NCI-H187 (cell line): Measurements from ENCODE around the gene MYRFL.
A peak's percentile ranks its signal among the peaks of the same experiment; 100 is the strongest.
"Not testable (repeated sequence)": the region's sequence is repeated elsewhere in the genome, so short reads cannot be mapped to it uniquely, and the experiment has no call there.

Experiments used
- DNase-seq, 2 experiments: peaks; one replicate each; lab custom pipeline; 2025; lab: John Stamatoyannopoulos, UW

Gene MYRFL

GRCh38 chr12:69824966-69825560, at the start of gene MYRFL:
Gene MYRFL (plus strand): TSS chr12:69825227. CDS start chr12:69825518, 291 bp downstream.
- no peak for DNase-seq

- DNase-seq = peak; percentile 54 to 60
These were observed 45.1 kb upstream of the MYRFL start for GRCh38 chr12:69779928-69780327.

- DNase-seq = no peak
These were observed 41.7 kb upstream of the MYRFL start for GRCh38 chr12:69783365-69783764.

- no peak for DNase-seq
These were observed 35.7 kb upstream of the MYRFL start for GRCh38 chr12:69789351-69789750.

- no peak for DNase-seq
These were observed 32.5 kb upstream of the MYRFL start for GRCh38 chr12:69792533-69792932.

DNA sequence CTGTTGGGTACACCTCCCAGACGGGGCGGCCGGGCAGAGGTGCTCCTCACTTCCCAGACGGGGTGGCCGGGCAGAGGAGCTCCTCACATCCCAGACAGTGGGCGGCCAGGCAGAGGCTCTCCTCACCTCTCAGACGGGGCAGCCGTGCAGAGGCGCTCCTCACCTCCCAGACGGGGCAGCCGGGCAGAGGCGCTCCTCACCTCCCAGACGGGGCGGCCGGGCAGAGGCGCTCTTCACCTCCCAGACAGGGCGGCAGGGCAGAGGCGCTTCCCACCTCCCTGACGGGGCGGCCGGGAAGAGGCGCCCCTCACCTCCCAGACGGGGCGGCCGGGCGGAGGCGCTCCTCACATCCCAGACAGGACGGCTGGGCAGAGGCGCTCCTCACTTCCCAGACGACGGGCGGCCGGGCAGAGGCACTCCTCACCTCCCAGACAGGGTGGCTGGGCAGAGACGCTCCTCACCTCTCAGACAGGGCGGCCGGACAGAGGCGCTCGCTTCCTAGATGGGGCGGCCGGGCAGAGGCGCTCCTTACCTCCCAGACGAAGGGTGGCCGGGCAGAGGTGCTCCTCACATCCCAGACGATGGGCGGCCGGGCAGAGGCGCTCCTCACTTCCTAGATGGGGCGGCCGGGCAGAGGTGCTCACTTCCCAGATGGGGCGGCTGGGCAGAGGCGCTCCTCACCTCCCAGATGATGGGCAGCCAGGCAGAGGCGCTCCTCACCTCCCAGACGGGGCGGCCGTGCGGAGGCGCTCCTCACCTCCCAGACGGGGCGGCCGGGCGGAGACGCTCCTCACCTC, 17.7 kb upstream of the MYRFL start:
- DNase-seq = not testable (repeated sequence)

- no peak for DNase-seq
These were observed 14.0 kb upstream of the MYRFL start for GRCh38 chr12:69810870-69811498.

- DNase-seq = no peak
These were observed 8.9 kb upstream of the MYRFL start for GRCh38 chr12:69816082-69816481.

- no peak for DNase-seq
These were observed 4.0 kb upstream of the MYRFL start for GRCh38 chr12:69821032-69821455.

GRCh38 chr12:69821456-69822159, 3.4 kb upstream of the MYRFL start:
- DNase-seq = no peak

- DNase-seq = no peak
These were observed 2.7 kb upstream of the MYRFL start for GRCh38 chr12:69822201-69822860.

DNA sequence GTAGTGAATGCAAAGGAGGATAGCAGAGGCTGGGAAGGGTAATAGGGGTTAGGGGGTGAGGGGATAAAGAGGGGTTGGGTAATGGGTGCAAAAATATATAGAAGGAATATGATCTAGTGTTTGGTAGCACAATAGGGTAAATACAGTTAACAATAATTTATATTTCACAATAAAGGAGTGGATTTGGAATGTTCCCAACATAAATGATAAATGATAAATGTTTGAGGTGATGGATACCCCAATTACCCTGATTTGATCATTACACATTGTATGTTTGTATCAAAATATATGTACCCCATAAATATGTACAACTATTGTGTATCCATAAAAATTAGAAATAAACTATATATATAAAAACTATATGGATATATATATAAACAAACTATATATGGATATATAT, 999 bp upstream of the MYRFL start:
- DNase-seq = no peak

- DNase-seq = no peak
These were observed 3.9 kb downstream of the MYRFL start for GRCh38 chr12:69828897-69829296.

DNA sequence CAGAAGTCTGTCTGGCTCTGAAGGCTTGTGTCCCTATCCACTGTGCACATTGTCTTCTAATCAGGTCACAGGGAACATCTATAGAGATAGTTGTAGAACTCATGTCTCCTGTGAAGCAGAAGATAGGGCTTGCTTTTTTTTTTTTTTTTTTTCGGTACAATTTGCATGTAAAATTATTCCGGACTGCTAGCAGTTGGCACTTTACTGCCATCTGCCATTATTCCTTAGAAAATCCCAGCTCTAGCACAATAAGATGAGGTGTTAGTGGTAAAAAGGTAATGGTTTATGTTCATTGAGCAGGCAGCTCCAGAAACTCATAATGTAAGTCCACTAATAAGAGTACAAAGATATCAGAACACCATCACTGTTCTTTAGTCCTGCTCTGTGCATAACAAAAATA, 8.7 kb downstream of the MYRFL start:
- DNase-seq = no peak

- no peak for DNase-seq
These were observed 9.1 kb downstream of the MYRFL start for GRCh38 chr12:69834147-69834546.

DNA sequence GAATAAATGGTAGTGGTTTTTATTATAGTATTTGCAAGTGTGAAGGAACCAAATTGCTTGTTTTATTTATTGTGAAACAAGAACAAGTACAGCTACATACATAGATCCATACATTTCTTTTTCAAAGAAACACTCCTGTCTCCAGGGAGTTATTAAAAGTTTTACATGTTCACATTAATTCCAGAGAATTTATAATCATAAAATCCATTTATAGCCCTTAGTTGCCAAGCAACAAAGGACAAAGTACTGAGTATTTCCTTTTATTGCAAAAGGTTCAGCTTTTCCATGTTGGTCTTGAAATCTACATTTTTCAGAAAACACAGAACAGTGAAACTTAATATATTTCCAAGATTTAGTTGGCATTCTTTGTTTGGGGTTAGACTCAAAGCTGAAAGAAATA, 9.5 kb downstream of the MYRFL start:
- DNase-seq = no peak

DNA sequence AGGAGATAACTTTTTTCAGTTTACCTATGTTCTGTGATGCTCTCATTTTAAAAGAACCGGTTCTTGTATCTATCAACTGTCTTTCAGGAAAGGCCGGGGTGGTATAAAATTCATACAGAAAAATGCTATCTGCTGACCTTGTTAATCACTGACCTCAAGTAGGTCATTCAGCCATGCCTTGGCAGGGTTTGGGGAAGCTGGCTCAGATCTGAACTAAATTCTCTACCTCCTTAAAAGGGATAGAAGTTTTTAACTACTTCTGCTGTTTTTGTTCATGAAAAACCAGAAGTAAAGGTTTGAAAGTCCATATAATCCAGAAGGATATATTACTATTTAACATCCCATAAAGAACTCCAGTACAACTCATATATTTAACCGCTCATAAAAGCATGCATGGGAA, 10.1 kb downstream of the MYRFL start:
- DNase-seq = no peak

DNA sequence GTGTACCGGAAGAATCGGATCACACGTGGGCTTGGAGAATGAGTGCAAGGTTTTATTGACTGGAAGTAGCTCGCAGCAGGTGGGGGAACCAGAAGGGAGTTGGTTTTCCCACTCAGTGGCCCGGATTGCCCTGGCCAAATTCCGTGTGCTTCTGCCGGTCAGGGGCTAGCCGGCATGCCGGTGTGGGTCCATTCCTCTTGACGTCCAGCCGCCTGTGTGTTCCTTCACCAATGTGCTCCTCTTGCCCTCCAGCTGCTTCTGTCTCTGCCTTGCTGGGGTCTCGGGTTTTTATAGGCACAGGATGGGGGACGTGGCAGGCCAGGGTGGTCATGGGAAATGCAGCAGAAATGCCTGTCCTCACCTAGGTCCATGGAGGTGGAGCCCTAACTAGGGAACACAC, 11.0 kb downstream of the MYRFL start:
- DNase-seq = no peak

- no peak for DNase-seq
These were observed 12.2 kb downstream of the MYRFL start for GRCh38 chr12:69837191-69837590.

GRCh38 chr12:69837657-69838415, 12.8 kb downstream of the MYRFL start:
- DNase-seq = no peak

- no peak for DNase-seq
These were observed 15.7 kb downstream of the MYRFL start for GRCh38 chr12:69840727-69841126.
